ENCODE data around the gene DLL3. TPM values are rescaled to one million over a fixed set of nuclear protein-coding genes. Genes with fewer than 3 reads are reported as not detected.

DLL3 gene
- total RNA-seq, 1 donor from 2014 or later, result not detected

DNA sequence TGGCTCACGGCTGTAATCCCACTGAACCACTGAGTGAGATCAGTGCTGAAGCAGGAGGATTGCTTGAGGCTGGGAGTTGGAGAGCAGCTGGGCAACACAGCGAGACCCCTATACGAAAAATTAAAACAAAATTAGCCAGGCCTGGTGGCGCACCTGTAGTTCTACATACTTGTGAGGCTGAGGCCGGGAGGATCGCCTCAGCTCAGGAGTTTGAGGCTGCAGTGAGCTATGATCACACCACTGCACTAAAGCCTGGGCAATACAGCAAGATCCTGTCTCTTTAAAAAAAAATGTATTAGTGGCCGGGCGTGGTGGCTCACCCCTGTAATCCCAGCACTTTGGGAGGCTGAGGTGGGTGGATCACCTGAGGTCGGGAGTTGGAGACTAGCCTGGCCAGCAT, 9.9 kb downstream of the DLL3 start:
- H3K4me3 ChIP-seq, result no peak overlapping the region
- intact Hi-C loops (cut with DNase I), result no loop called here
- TF ChIP-seq POLR2AphosphoS5 (IDR thresholded peaks at IDR 0.05; ENCODE audit: insufficient read depth in 1 of 2, low read depth in 1 of 2), result no peak
- TF ChIP-seq, protein P1, sequence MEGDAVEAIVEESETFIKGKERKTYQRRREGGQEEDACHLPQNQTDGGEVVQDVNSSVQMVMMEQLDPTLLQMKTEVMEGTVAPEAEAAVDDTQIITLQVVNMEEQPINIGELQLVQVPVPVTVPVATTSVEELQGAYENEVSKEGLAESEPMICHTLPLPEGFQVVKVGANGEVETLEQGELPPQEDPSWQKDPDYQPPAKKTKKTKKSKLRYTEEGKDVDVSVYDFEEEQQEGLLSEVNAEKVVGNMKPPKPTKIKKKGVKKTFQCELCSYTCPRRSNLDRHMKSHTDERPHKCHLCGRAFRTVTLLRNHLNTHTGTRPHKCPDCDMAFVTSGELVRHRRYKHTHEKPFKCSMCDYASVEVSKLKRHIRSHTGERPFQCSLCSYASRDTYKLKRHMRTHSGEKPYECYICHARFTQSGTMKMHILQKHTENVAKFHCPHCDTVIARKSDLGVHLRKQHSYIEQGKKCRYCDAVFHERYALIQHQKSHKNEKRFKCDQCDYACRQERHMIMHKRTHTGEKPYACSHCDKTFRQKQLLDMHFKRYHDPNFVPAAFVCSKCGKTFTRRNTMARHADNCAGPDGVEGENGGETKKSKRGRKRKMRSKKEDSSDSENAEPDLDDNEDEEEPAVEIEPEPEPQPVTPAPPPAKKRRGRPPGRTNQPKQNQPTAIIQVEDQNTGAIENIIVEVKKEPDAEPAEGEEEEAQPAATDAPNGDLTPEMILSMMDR (IDR thresholded peaks at IDR 0.05), result no peak
- TF ChIP-seq POLR2A (IDR thresholded peaks at IDR 0.05), result no peak
- no peak overlapping the region for H3K27ac ChIP-seq
- no peaks in the 10 kb centered on the region for H3K9me3 ChIP-seq
- no peak for DNase-seq (ENCODE audit: extremely low spot score in 2 of 2)
- H3K4me1 ChIP-seq, result peaks cover 7% of the 10 kb centered on the region
- no peaks in the 10 kb centered on the region for H3K36me3 ChIP-seq
- peaks cover 8% of the 10 kb centered on the region for H3K27me3 ChIP-seq

DNA sequence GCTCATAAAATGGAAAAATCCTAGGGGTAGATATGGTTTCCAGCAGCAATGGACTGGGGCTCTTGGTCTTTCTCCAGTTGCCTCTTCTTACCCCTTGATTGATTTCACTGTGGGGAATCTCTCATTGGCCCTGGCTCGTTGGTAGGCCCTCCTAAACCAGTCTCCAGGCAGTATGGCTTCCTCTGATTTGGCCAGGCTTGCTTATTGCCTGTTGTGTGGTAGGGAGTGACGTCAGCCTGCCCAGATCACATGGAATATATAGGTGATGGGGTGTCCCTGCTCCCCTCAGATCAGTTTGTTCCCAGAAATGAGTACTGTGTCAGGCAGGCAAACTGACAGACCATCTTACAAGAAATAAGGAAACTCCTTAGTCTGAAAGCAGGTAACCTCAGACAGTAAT, 10.5 kb downstream of the DLL3 start:
- intact Hi-C loops (cut with DNase I), result no loop called here
- no peak overlapping the region for H3K4me3 ChIP-seq
- H3K36me3 ChIP-seq, result no peaks in the 10 kb centered on the region
- DNase-seq (ENCODE audit: extremely low spot score in 2 of 2), result no peak
- H3K27ac ChIP-seq, result no peak overlapping the region
- peaks cover 7% of the 10 kb centered on the region for H3K4me1 ChIP-seq
- TF ChIP-seq, protein P1 (IDR thresholded peaks at IDR 0.05), result no peak
- TF ChIP-seq POLR2A (IDR thresholded peaks at IDR 0.05), result no peak
- H3K27me3 ChIP-seq, result peaks cover 8% of the 10 kb centered on the region
- no peaks in the 10 kb centered on the region for H3K9me3 ChIP-seq

DNA sequence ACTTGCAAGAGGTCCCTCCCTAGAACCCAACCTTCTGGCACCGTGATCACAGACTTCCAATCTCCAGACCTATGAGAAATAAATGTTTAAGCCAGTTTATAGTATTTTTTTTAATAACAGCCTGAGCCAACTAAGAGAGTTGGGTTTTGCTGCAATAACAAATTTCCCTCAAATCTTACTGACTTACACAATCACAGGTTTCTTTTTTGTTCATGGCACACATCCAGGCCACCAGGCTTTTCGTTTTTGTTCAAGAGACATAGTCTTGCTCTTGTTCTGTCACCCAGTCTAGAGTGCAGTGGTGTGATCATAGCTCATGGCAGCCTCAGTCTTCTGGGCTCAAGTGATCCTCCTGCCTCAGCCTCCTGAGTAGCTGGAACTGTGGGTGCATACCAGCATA, 14.2 kb downstream of the DLL3 start:
- Histone ChIP-seq H3K4me3 (no peak overlapping the region), H3K36me3 (no peaks in the 10 kb centered on the region), H3K27me3 (peaks cover 5% of the 10 kb centered on the region), H3K9me3 (no peaks in the 10 kb centered on the region), H3K27ac (no peak overlapping the region), H3K4me1 (peaks cover 12% of the 10 kb centered on the region)
- intact Hi-C loops (cut with DNase I), result no loop called here
- DNase-seq (ENCODE audit: extremely low spot score in 2 of 2), result no peak
- TF ChIP-seq, protein P1 (IDR thresholded peaks at IDR 0.05), result no peak
- TF ChIP-seq POLR2A (IDR thresholded peaks at IDR 0.05) (no peak), POLR2AphosphoS5 (IDR thresholded peaks at IDR 0.05; ENCODE audit: insufficient read depth in 1 of 2, low read depth in 1 of 2) (no peak)

DNA sequence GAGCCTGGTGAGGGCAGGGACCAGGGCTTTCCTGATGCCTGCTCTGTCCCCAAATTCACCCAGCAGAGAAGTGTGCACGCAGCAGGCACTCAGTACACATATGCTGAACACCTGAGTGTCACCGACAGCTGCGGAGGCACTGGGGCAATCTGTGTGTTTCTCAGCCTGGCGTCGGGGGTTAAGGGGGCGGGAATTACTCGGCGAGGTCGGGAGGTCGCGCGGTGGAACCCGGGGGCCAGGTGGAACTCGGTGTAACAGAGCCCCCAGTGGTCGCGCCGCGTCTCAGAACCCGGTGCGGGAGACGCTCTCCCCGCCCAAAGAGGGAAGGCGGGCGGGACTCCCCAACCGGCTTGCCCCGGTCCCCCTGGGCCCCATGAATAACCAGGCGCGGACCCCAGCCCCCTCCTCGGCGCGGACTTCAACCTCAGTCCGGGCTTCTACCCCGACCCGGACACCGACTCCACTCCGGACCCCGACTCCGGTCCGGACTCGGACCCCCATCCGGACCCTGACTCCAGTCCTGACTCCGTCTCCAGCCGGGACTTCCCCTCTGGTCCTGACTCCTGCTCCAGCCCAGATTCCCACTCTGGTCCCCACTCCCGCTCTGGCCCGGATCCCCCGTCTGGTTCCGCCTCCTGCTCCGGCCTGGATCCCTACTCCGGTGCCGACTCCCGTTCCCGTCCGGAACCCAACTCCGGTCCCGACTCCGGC, 16.2 kb downstream of the DLL3 start, which contains the start of gene SELENOV:
Gene SELENOV, plus strand, starts transcription at position 300 of the 711 bp plus-strand sequence. Its CDS starts 74 bp downstream, at position 374.
- Histone ChIP-seq H3K27me3 (no peaks in the 10 kb centered on the region), H3K36me3 (no peaks in the 10 kb centered on the region), H3K4me3 (peak within 1 kb of the TSS; percentile 29 to 42), H3K27ac (no peak within 1 kb of the TSS), H3K9me3 (no peaks in the 10 kb centered on the region), H3K4me1 (peaks cover 12% of the 10 kb centered on the region)
- no peak for DNase-seq (ENCODE audit: extremely low spot score in 2 of 2)
- intact Hi-C loops (cut with DNase I), result no loop called here
- TF ChIP-seq POLR2A (IDR thresholded peaks at IDR 0.05) (no peak), POLR2AphosphoS5 (IDR thresholded peaks at IDR 0.05; ENCODE audit: insufficient read depth in 1 of 2, low read depth in 1 of 2) (no peak)
- TF ChIP-seq, protein P1 (IDR thresholded peaks at IDR 0.05), result no peak

DNA sequence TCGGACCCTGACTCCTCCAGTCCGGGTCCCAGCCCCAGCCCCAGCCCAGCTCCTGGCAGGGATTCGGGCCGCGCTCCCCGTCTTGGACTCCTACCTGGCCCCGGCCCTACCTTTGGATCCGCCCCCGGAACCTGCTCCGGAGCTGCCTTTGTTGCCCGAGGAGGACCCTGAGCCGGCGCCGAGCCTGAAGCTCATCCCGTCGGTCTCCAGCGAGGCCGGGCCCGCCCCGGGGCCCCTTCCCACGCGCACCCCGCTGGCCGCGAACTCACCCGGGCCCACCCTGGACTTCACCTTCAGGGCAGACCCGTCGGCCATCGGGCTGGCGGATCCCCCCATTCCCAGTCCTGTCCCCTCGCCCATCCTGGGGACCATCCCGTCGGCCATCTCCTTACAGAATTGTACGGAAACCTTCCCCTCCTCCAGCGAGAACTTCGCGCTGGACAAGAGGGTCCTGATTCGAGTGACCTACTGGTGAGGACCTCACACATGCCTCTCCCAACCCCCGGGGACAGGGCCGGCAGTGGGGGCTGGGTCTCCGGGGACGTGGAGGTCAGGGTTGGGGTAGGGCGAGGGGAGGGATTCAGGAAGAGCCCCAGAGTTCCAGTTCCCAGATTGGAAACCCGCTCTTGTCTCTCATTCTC, 16.9 kb downstream of the DLL3 start:
- Histone ChIP-seq H3K4me3 (peak overlapping the region; percentile 29 to 42), H3K27me3 (no peaks in the 10 kb centered on the region), H3K36me3 (no peaks in the 10 kb centered on the region), H3K9me3 (no peaks in the 10 kb centered on the region), H3K4me1 (peaks cover 12% of the 10 kb centered on the region), H3K27ac (no peak overlapping the region)
- intact Hi-C loops (cut with DNase I), result no loop called here
- DNase-seq (ENCODE audit: extremely low spot score in 2 of 2), result no peak
- TF ChIP-seq POLR2AphosphoS5 (IDR thresholded peaks at IDR 0.05; ENCODE audit: insufficient read depth in 1 of 2, low read depth in 1 of 2) (no peak), POLR2A (IDR thresholded peaks at IDR 0.05) (no peak)
- TF ChIP-seq, protein P1 (IDR thresholded peaks at IDR 0.05), result no peak
